Activated B cell treated with CpG ODN at 0.5 μM for 24 hours (primary cell): ENCODE results near the gene CROCC2. TPM values are rescaled to one million over a fixed set of nuclear protein-coding genes. Genes with fewer than 3 reads are reported as not detected.

Experiments used
- ATAC-seq: fragments of 200-7000 bp; cut with Tn5 transposase; one replicate; pipeline ENCODE4 v1.10.0; 2021; ENCODE audit warnings: low read depth, mild to moderate bottlenecking, moderate library complexity
- CTCF ChIA-PET: fragments of 350-600 bp; sonication (Branson Sonifier 250); formaldehyde crosslinking; loops from one replicate; lab custom pipeline; 2021; ENCODE audit warnings: antibody characterized with exemption; lab: Charles Lee
- POLR2A ChIA-PET: fragments of 350-600 bp; sonication (Branson Sonifier 250); formaldehyde crosslinking; loops from one replicate; lab custom pipeline; 2021; ENCODE audit warnings: antibody characterized with exemption; lab: Charles Lee
- DNase-seq: peaks from one replicate; pipeline ENCODE4 v3.0.0; 2022
- H3K27ac Mint-ChIP-seq: one replicate; pipeline ENCODE4 v1.8.0; 2020; ENCODE audit warnings: mixed read lengths
- H3K27me3 Mint-ChIP-seq: one replicate; pipeline ENCODE4 v1.8.0; 2021; ENCODE audit warnings: mixed read lengths
- H3K36me3 Mint-ChIP-seq: one replicate; pipeline ENCODE4 v1.8.0; 2021; ENCODE audit warnings: low read depth, mixed read lengths
- H3K4me1 Mint-ChIP-seq: one replicate; pipeline ENCODE4 v1.8.0; 2021; ENCODE audit warnings: mixed read lengths
- H3K4me3 Mint-ChIP-seq: one replicate; pipeline ENCODE4 v1.8.0; 2020; ENCODE audit warnings: mild to moderate bottlenecking, mixed read lengths
- H3K9me3 Mint-ChIP-seq: one replicate; pipeline ENCODE4 v1.8.0; 2020; ENCODE audit warnings: mixed read lengths
- CTCF ChIP-seq: fragments of 200-600 bp; IDR thresholded peaks from one replicate; pipeline ENCODE4 v1.8.0; 2022; ENCODE audit warnings: antibody characterized with exemption, mild to moderate bottlenecking
- intact Hi-C: fragments of 100-400 bp; cut with micrococcal nuclease; formaldehyde crosslinking; loops from one replicate; pipeline ENCODE4 v1.15.1; 2024
- total RNA-seq: library from RNA; stranded (reverse); gene quantifications from 2 replicates; pipeline ENCODE4 v1.2.3, GENCODE V29; 2022

CROCC2 gene
- total RNA-seq, 1 donor from 2014 or later: not detected

GRCh38 chr2:241020629-241021190 lies 114.6 kb downstream of the CROCC2 start:
- no peak for DNase-seq
- Mint-ChIP-seq H3K36me3 (peaks cover 3% of the 10 kb centered on the region), H3K4me1 (no peaks in the 10 kb centered on the region), H3K4me3 (no peak overlapping the region), H3K27me3 (no peaks in the 10 kb centered on the region), H3K27ac (no peak overlapping the region), H3K9me3 (peaks cover 11% of the 10 kb centered on the region)
- no peak for TF ChIP-seq CTCF
- no peak for ATAC-seq
- ChIA-PET CTCF (no interaction called here), POLR2A (no interaction called here)
- intact Hi-C loops: no loop called here

- no peak for TF ChIP-seq CTCF
- ChIA-PET CTCF (no interaction called here), POLR2A (no interaction called here)
- Mint-ChIP-seq H3K9me3 (peaks cover 19% of the 10 kb centered on the region), H3K4me3 (no peak overlapping the region), H3K36me3 (peaks cover 5% of the 10 kb centered on the region), H3K4me1 (peaks cover 3% of the 10 kb centered on the region), H3K27ac (no peak overlapping the region), H3K27me3 (no peaks in the 10 kb centered on the region)
- intact Hi-C loops: no loop called here
- DNase-seq (no peak), ATAC-seq (no peak)
Measured at GRCh38 chr2:241025639-241026038, 119.5 kb downstream of the CROCC2 start.

GRCh38 chr2:241029599-241030332 lies 123.6 kb downstream of the CROCC2 start:
- Mint-ChIP-seq H3K4me3 (no peak overlapping the region), H3K27ac (no peak overlapping the region), H3K36me3 (peaks cover 5% of the 10 kb centered on the region), H3K27me3 (no peaks in the 10 kb centered on the region), H3K4me1 (peaks cover 16% of the 10 kb centered on the region), H3K9me3 (peaks cover 11% of the 10 kb centered on the region)
- ChIA-PET CTCF (no interaction called here), POLR2A (no interaction called here)
- intact Hi-C loops: no loop called here
- DNase-seq (no peak), ATAC-seq (no peak)
- TF ChIP-seq CTCF: no peak

- H3K9me3 Mint-ChIP-seq: peaks cover 11% of the 10 kb centered on the region
- no peaks in the 10 kb centered on the region for H3K27me3 Mint-ChIP-seq
- ChIA-PET POLR2A (interaction anchor here (0.6 kb wide), 1 partner anchor 16 kb away, joined by 7 read pairs; no protein-coding TSS in a partner anchor), CTCF (no interaction called here)
- no peak for TF ChIP-seq CTCF
- peaks cover 5% of the 10 kb centered on the region for H3K36me3 Mint-ChIP-seq
- H3K4me1 Mint-ChIP-seq: peaks cover 16% of the 10 kb centered on the region
- no peak overlapping the region for H3K27ac Mint-ChIP-seq
- no peak overlapping the region for H3K4me3 Mint-ChIP-seq
- intact Hi-C loops: no loop called here
- ATAC-seq (no peak), DNase-seq (no peak)
Measured at GRCh38 chr2:241030333-241030680, 124.2 kb downstream of the CROCC2 start.

GRCh38 chr2:241030883-241031282 lies 124.7 kb downstream of the CROCC2 start:
- intact Hi-C loops: no loop called here
- H3K4me1 Mint-ChIP-seq: peaks cover 18% of the 10 kb centered on the region

More at GRCh38 chr2:241030883-241031282, 124.7 kb downstream of the CROCC2 start:
- DNase-seq: no peak
- H3K4me3 Mint-ChIP-seq: no peak overlapping the region
- H3K9me3 Mint-ChIP-seq: peaks cover 7% of the 10 kb centered on the region
- ChIA-PET CTCF (no interaction called here), POLR2A (interaction anchor here (0.6 kb wide), 1 partner anchor 16 kb away, joined by 7 read pairs; no protein-coding TSS in a partner anchor)
- H3K27me3 Mint-ChIP-seq: no peaks in the 10 kb centered on the region
- no peak for ATAC-seq
- H3K27ac Mint-ChIP-seq: no peak overlapping the region
- no peak for TF ChIP-seq CTCF
- peaks cover 2% of the 10 kb centered on the region for H3K36me3 Mint-ChIP-seq
